HG03280 (cell line): ENCODE data around the gene PHF21A.

ENCODE experiments used
- ATAC-seq: cut with Tn5 transposase; IDR thresholded peaks from one replicate; pipeline ENCODE4 v1.9.1; 2021; ENCODE audit warnings: mild to moderate bottlenecking, moderate library complexity; ENCODE audit not compliant: unreplicated experiment

PHF21A gene

GRCh38 chr11:46075928-46076327, 45.3 kb downstream of the PHF21A start:
- ATAC-seq = no peak

GRCh38 chr11:46075168-46075567, 46.1 kb downstream of the PHF21A start:
- ATAC-seq = no peak

- no peak for ATAC-seq
These were observed 47.6 kb downstream of the PHF21A start for GRCh38 chr11:46073632-46074031.

GRCh38 chr11:46072172-46072964, 48.9 kb downstream of the PHF21A start:
- ATAC-seq = no peak

GRCh38 chr11:46071091-46071490, 50.2 kb downstream of the PHF21A start:
- ATAC-seq = no peak

- ATAC-seq = no peak
These were observed 51.7 kb downstream of the PHF21A start for GRCh38 chr11:46069595-46069994.

- ATAC-seq = no peak
These were observed 54.9 kb downstream of the PHF21A start for GRCh38 chr11:46066335-46066734.

GRCh38 chr11:46065681-46066080, 55.6 kb downstream of the PHF21A start:
- no peak for ATAC-seq

GRCh38 chr11:46064221-46064620, 57.0 kb downstream of the PHF21A start:
- ATAC-seq = no peak

GRCh38 chr11:46063138-46063537, 58.1 kb downstream of the PHF21A start:
- no peak for ATAC-seq

GRCh38 chr11:46060013-46060412, 61.2 kb downstream of the PHF21A start:
- ATAC-seq = no peak

GRCh38 chr11:46057489-46057888, 63.8 kb downstream of the PHF21A start:
- ATAC-seq = no peak

GRCh38 chr11:46055371-46055770, 65.9 kb downstream of the PHF21A start:
- no peak for ATAC-seq

- no peak for ATAC-seq
These were observed 70.2 kb downstream of the PHF21A start for GRCh38 chr11:46051102-46051501.

GRCh38 chr11:46050662-46051061, 70.6 kb downstream of the PHF21A start:
- ATAC-seq = no peak

GRCh38 chr11:46050003-46050461, 71.2 kb downstream of the PHF21A start:
- ATAC-seq = no peak

GRCh38 chr11:46049325-46049897, 71.8 kb downstream of the PHF21A start:
- no peak for ATAC-seq

- no peak for ATAC-seq
These were observed 73.1 kb downstream of the PHF21A start for GRCh38 chr11:46048198-46048597.

GRCh38 chr11:46047520-46047919, 73.7 kb downstream of the PHF21A start:
- no peak for ATAC-seq

GRCh38 chr11:46045811-46046210, 75.4 kb downstream of the PHF21A start:
- ATAC-seq = no peak

GRCh38 chr11:46044601-46045000, 76.7 kb downstream of the PHF21A start:
- no peak for ATAC-seq

GRCh38 chr11:46039990-46040389, 81.3 kb downstream of the PHF21A start:
- no peak for ATAC-seq
